Activated naive CD4-positive, alpha-beta T cell treated with anti-CD3 and anti-CD28 coated beads, Interleukin-2, amount 50 U/mL, for 16 hours (primary cell): ENCODE data around the gene PLCXD3.

Source experiments
- DNase-seq: peaks from one replicate; pipeline ENCODE4 v3.0.0-alpha.2; 2020

PLCXD3 gene

GRCh38 chr5:41277476-41278245, 232.7 kb downstream of the PLCXD3 start:
- no peak for DNase-seq

GRCh38 chr5:41275813-41276512, 234.4 kb downstream of the PLCXD3 start:
- no peak for DNase-seq

DNA sequence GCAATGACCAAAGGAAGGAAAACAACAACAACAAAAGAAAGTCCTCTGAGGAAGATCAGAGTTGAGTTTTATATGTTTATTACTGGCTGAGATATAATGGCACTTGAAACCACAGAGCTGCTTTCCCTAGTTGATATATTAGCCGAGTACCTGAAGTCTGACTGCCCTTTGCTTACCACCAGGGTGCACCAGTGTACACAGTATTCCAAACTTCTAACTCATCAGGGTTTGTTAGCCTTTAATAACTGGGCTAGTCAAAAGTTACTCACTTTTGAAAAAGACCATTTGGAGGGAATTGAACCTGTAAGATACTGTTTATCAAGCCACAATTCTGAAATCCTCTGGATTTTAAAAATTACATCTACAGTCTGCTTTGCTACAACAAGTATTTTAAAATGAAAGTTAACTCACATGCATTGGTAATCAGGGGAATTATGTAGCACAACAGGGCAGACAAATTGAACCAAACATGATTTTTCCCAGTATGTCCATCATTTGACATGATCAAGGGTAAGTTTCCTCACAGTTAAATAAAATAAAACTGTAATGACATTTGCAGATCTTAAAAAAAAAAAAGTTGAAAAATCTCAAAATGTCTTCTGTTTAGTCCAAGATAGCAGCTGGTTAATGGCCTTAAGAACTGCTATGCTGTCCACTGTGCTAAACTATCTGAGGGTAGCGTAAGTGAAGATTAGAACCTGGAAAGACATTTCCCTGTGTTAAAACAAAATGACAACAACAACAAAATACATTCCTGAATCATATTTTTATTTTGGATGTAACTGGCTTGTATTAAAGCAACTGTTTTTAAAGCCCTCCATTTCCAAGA, 239.8 kb downstream of the PLCXD3 start:
- no peak for DNase-seq

GRCh38 chr5:41268894-41269293, 241.5 kb downstream of the PLCXD3 start:
- no peak for DNase-seq

- DNase-seq = no peak
Measured at GRCh38 chr5:41266377-41266776, 244.0 kb downstream of the PLCXD3 start.

DNA sequence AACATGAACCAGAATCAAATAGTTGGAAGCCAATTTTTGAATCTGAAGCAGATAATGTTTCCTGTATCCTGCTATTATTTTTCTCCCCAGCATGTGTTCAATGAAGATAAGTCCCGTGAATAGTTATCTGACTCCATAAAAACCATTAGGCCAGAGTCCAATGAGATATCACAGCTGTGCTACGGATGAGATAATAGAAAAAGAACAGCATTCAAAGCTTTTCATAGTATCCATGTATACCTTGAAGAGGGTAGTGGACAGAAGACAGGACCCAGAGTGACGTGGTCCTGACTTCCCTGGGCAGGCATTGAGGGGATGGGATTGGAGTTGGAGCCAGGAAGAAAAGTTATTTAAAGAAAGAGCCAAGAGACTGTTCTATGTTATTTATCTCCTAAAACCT, 246.4 kb downstream of the PLCXD3 start:
- no peak for DNase-seq

- no peak for DNase-seq
Measured at GRCh38 chr5:41263335-41263734, 247.1 kb downstream of the PLCXD3 start.
